ENCODE data around the gene FAM168A. TPM values are rescaled to one million over a fixed set of nuclear protein-coding genes. Genes with fewer than 3 reads are reported as not detected.
A peak's percentile ranks its signal among the peaks of the same experiment; 100 is the strongest.

FAM168A gene
- total and polyA plus RNA-seq, 2 of the 8 experiments (the other 6 are each of a cell fraction or from before 2014, with no cell fraction given) = 17.1 to 21.6 TPM

DNA sequence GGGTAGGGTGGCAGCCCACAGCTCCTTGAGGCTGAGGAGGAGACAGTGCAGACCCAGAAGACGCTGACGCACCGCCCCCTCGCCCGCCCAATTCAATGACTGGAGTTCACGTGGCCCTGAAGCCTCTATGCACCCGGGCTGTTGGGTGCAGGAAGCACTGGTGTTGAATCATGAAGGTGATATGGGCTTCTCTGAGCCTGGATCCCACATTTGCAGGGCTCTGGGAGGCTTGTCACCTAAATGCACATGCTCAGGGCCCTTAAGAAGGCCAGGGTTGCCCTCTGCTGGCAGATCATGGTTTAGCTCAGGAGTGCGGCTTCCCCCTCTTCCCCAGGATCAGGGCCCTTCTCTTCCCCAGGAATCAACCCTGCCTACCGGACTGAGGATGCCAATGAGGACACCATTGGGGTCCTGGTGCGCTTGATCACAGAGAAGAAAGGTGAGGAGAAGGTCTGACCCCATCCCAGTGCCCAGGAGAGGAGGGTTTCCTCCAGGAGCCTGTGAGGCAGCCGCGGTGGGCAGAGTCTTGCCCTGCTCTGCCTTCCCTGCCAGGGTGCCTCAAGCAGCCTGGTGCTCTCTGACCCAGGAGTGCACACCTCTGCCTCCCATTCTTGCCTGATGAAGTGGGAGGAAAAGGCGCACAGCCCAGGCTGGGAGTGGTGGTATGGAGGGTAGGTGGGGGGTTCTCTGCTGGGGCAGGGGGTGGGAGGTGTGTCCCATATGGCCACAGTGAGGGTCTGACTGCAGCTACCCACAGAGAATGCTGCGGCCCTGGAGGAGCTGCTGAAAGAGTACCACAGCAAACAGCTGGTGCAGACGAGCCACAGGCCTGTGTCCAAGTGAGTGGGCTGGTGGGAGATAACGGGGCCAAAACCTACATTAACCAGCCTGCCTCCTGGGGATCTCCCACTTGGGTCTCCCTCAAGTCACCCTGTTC is 204.2 kb downstream of the FAM168A start (continued):
- TF ChIP-seq, protein P1, sequence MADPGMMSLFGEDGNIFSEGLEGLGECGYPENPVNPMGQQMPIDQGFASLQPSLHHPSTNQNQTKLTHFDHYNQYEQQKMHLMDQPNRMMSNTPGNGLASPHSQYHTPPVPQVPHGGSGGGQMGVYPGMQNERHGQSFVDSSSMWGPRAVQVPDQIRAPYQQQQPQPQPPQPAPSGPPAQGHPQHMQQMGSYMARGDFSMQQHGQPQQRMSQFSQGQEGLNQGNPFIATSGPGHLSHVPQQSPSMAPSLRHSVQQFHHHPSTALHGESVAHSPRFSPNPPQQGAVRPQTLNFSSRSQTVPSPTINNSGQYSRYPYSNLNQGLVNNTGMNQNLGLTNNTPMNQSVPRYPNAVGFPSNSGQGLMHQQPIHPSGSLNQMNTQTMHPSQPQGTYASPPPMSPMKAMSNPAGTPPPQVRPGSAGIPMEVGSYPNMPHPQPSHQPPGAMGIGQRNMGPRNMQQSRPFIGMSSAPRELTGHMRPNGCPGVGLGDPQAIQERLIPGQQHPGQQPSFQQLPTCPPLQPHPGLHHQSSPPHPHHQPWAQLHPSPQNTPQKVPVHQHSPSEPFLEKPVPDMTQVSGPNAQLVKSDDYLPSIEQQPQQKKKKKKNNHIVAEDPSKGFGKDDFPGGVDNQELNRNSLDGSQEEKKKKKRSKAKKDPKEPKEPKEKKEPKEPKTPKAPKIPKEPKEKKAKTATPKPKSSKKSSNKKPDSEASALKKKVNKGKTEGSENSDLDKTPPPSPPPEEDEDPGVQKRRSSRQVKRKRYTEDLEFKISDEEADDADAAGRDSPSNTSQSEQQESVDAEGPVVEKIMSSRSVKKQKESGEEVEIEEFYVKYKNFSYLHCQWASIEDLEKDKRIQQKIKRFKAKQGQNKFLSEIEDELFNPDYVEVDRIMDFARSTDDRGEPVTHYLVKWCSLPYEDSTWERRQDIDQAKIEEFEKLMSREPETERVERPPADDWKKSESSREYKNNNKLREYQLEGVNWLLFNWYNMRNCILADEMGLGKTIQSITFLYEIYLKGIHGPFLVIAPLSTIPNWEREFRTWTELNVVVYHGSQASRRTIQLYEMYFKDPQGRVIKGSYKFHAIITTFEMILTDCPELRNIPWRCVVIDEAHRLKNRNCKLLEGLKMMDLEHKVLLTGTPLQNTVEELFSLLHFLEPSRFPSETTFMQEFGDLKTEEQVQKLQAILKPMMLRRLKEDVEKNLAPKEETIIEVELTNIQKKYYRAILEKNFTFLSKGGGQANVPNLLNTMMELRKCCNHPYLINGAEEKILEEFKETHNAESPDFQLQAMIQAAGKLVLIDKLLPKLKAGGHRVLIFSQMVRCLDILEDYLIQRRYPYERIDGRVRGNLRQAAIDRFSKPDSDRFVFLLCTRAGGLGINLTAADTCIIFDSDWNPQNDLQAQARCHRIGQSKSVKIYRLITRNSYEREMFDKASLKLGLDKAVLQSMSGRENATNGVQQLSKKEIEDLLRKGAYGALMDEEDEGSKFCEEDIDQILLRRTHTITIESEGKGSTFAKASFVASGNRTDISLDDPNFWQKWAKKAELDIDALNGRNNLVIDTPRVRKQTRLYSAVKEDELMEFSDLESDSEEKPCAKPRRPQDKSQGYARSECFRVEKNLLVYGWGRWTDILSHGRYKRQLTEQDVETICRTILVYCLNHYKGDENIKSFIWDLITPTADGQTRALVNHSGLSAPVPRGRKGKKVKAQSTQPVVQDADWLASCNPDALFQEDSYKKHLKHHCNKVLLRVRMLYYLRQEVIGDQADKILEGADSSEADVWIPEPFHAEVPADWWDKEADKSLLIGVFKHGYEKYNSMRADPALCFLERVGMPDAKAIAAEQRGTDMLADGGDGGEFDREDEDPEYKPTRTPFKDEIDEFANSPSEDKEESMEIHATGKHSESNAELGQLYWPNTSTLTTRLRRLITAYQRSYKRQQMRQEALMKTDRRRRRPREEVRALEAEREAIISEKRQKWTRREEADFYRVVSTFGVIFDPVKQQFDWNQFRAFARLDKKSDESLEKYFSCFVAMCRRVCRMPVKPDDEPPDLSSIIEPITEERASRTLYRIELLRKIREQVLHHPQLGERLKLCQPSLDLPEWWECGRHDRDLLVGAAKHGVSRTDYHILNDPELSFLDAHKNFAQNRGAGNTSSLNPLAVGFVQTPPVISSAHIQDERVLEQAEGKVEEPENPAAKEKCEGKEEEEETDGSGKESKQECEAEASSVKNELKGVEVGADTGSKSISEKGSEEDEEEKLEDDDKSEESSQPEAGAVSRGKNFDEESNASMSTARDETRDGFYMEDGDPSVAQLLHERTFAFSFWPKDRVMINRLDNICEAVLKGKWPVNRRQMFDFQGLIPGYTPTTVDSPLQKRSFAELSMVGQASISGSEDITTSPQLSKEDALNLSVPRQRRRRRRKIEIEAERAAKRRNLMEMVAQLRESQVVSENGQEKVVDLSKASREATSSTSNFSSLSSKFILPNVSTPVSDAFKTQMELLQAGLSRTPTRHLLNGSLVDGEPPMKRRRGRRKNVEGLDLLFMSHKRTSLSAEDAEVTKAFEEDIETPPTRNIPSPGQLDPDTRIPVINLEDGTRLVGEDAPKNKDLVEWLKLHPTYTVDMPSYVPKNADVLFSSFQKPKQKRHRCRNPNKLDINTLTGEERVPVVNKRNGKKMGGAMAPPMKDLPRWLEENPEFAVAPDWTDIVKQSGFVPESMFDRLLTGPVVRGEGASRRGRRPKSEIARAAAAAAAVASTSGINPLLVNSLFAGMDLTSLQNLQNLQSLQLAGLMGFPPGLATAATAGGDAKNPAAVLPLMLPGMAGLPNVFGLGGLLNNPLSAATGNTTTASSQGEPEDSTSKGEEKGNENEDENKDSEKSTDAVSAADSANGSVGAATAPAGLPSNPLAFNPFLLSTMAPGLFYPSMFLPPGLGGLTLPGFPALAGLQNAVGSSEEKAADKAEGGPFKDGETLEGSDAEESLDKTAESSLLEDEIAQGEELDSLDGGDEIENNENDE (IDR thresholded peaks at IDR 0.05; ENCODE audit: insufficient replicate concordance, low read length) = no peak
- no peak for TF ChIP-seq POU5F1 (IDR thresholded peaks at IDR 0.05; ENCODE audit: low read depth, low read length)
- TF ChIP-seq SIN3A (conservative IDR thresholded peaks at IDR 0.05 in 1 of 2, IDR thresholded peaks at IDR 0.05 in 1 of 2; ENCODE audit: low read depth in 1 of 2, low read length in 2 of 2) = peak in 1 of 2 experiments; percentile 24; a peak in 1 of 4 replicates
- no peak for TF ChIP-seq KDM1A (IDR thresholded peaks at IDR 0.05; ENCODE audit: borderline replicate concordance, low read length)
- TF ChIP-seq, protein P2, sequence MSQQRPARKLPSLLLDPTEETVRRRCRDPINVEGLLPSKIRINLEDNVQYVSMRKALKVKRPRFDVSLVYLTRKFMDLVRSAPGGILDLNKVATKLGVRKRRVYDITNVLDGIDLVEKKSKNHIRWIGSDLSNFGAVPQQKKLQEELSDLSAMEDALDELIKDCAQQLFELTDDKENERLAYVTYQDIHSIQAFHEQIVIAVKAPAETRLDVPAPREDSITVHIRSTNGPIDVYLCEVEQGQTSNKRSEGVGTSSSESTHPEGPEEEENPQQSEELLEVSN (IDR thresholded peaks at IDR 0.05) = peak; percentile 35; the same call in 1 of the 2 replicates
- no peak for TF ChIP-seq JUN (IDR thresholded peaks at IDR 0.05; ENCODE audit: low read depth, low read length)
- TF ChIP-seq SUZ12 (IDR thresholded peaks at IDR 0.05; ENCODE audit: low read length) = no peak

All from H1 (cell line).